Esophagus mucosa (tissue), 1 donor: ENCODE results near the gene PROM2. TPM values are rescaled to one million over a fixed set of nuclear protein-coding genes. Genes with fewer than 3 reads are reported as not detected.
A peak's percentile ranks its signal among the peaks of the same experiment; 100 is the strongest.
"Not testable (repeated sequence)": the region's sequence is repeated elsewhere in the genome, so short reads cannot be mapped to it uniquely, and the experiment has no call there.

Experiments
- ATAC-seq: fragments of 200-7000 bp; cut with Tn5 transposase; one replicate; pipeline ENCODE4 v1.9.1; 2020
- total RNA-seq: library from RNA; stranded (reverse); gene quantifications from one replicate; pipeline ENCODE4 v1.2.4, GENCODE V29; 2023
- donor health status: DM: yes; HTN: yes; CAD: no.

PROM2 gene
- total RNA-seq, 1 donor from 2014 or later, result 100 TPM

- no peak for ATAC-seq
These were observed 5.1 kb upstream of the PROM2 start for GRCh38 chr2:95269036-95269680.

GRCh38 chr2:95269745-95270144 lies 4.5 kb upstream of the PROM2 start:
- ATAC-seq, result not testable (repeated sequence)

- no peak for ATAC-seq
These were observed 3.6 kb upstream of the PROM2 start for GRCh38 chr2:95270541-95271081.

- ATAC-seq, result no peak
These were observed 2.8 kb upstream of the PROM2 start for GRCh38 chr2:95271381-95271971.

- no peak for ATAC-seq
These were observed 1.9 kb upstream of the PROM2 start for GRCh38 chr2:95272299-95272751.

- no peak for ATAC-seq
These were observed 1.5 kb upstream of the PROM2 start for GRCh38 chr2:95272781-95273180.

GRCh38 chr2:95273566-95274290 lies 521 bp upstream of the PROM2 start:
- no peak for ATAC-seq

GRCh38 chr2:95275151-95275515 lies 884 bp downstream of the PROM2 start:
- ATAC-seq, result no peak

- ATAC-seq, result peak; percentile 54
These were observed 1.5 kb downstream of the PROM2 start for GRCh38 chr2:95275601-95276243.

- no peak for ATAC-seq
These were observed 2.1 kb downstream of the PROM2 start for GRCh38 chr2:95276244-95276887.

GRCh38 chr2:95276888-95277245 lies 2.6 kb downstream of the PROM2 start:
- no peak for ATAC-seq

GRCh38 chr2:95277246-95277906 lies 3.1 kb downstream of the PROM2 start:
- peak; percentile 72 for ATAC-seq

- peak; percentile 73 for ATAC-seq
These were observed 3.8 kb downstream of the PROM2 start for GRCh38 chr2:95278051-95278471.

- ATAC-seq, result no peak
These were observed 4.5 kb downstream of the PROM2 start for GRCh38 chr2:95278637-95279225.

- ATAC-seq, result no peak
These were observed 5.3 kb downstream of the PROM2 start for GRCh38 chr2:95279435-95280035.

GRCh38 chr2:95281071-95281470 lies 6.8 kb downstream of the PROM2 start:
- no peak for ATAC-seq

- no peak for ATAC-seq
These were observed 7.5 kb downstream of the PROM2 start for GRCh38 chr2:95281786-95282185.

GRCh38 chr2:95282458-95282857 lies 8.2 kb downstream of the PROM2 start:
- ATAC-seq, result no peak

- no peak for ATAC-seq
These were observed 9.3 kb downstream of the PROM2 start for GRCh38 chr2:95283562-95283961.

GRCh38 chr2:95284886-95285541 lies 10.8 kb downstream of the PROM2 start:
- ATAC-seq, result no peak

GRCh38 chr2:95285542-95285932 lies 11.3 kb downstream of the PROM2 start:
- ATAC-seq, result no peak
